Neuronal stem cell (in vitro differentiated cells): ENCODE results near the gene STARD5.

Experiments used
- DNase-seq: peaks from one replicate; pipeline ENCODE4 v3.0.0-alpha.2; 2013; ENCODE audit warnings: low spot score
- H2AFZ ChIP-seq: one replicate; pipeline ENCODE4 v1.6.1; 2013; ENCODE audit warnings: mild to moderate bottlenecking, low read length, inconsistent platforms
- H2AK5ac ChIP-seq: 2 replicates; pipeline ENCODE4 v1.6.1; 2013; ENCODE audit warnings: low read depth, mild to moderate bottlenecking, inconsistent platforms, low read length, moderate library complexity, mixed read lengths
- H2BK120ac ChIP-seq: 2 replicates; pipeline ENCODE4 v1.6.1; 2013; ENCODE audit warnings: low read depth, mild to moderate bottlenecking, inconsistent platforms, low read length, moderate library complexity, mixed read lengths
- H2BK12ac ChIP-seq: one replicate; pipeline ENCODE4 v1.6.1; 2013; ENCODE audit warnings: low read length, inconsistent platforms
- H2BK15ac ChIP-seq: 2 replicates; pipeline ENCODE4 v1.6.1; 2013; ENCODE audit warnings: mild to moderate bottlenecking, low read length, inconsistent platforms, mixed read lengths
- H2BK5ac ChIP-seq: one replicate; pipeline ENCODE4 v1.6.1; 2013; ENCODE audit warnings: inconsistent platforms, mild to moderate bottlenecking, low read length, moderate library complexity
- H3K14ac ChIP-seq: one replicate; pipeline ENCODE4 v1.6.1; 2013; ENCODE audit warnings: low read length, inconsistent platforms
- H3K18ac ChIP-seq: 2 replicates; pipeline ENCODE4 v1.6.1; 2013; ENCODE audit warnings: low read length, inconsistent platforms
- H3K23ac ChIP-seq: 2 replicates; pipeline ENCODE4 v1.6.1; 2013; ENCODE audit warnings: low read depth, mild to moderate bottlenecking, mixed read lengths, low read length, inconsistent platforms; ENCODE audit not compliant: poor library complexity
- H3K27ac ChIP-seq: replicated peaks from 3 replicates; pipeline ENCODE4 v1.5.1; 2013; ENCODE audit warnings: low read length, inconsistent platforms
- H3K27me3 ChIP-seq, 3 experiments: 2 replicates each; pipeline ENCODE4 v1.6.1; 2013; ENCODE audit warnings: low read length in 3 of 3, mild to moderate bottlenecking in 2 of 3, inconsistent platforms in 1 of 3, low read depth in 1 of 3, mixed read lengths in 1 of 3, moderate library complexity in 1 of 3; ENCODE audit not compliant: control insufficient read depth in 3 of 3, insufficient read depth in 3 of 3
- H3K36me3 ChIP-seq, 2 donors: replicated peaks in 1 of 2; 2 replicates each; pipeline ENCODE4 v1.6.1; 2013; ENCODE audit warnings: low read length in 2 of 2; ENCODE audit not compliant: control insufficient read depth in 2 of 2, insufficient read depth in 2 of 2
- H3K4ac ChIP-seq: 2 replicates; pipeline ENCODE4 v1.6.1; 2013; ENCODE audit warnings: inconsistent platforms, mild to moderate bottlenecking, low read length, moderate library complexity
- H3K4me1 ChIP-seq, 2 donors: 1 replicate in 1 of 2; 2 replicates in 1 of 2; pipeline ENCODE4 v1.6.1; 2013; ENCODE audit warnings: low read length in 2 of 2, low read depth in 1 of 2; ENCODE audit not compliant: control insufficient read depth in 2 of 2, insufficient read depth in 1 of 2
- H3K4me2 ChIP-seq: one replicate; pipeline ENCODE4 v1.6.1; 2013; ENCODE audit warnings: mild to moderate bottlenecking, low read length, inconsistent platforms; ENCODE audit not compliant: insufficient read depth, poor library complexity, severe bottlenecking
- H3K4me3 ChIP-seq, 2 donors: 2 replicates each; pipeline ENCODE4 v1.5.1; 2013; ENCODE audit warnings: low read length in 2 of 2, mild to moderate bottlenecking in 2 of 2, inconsistent platforms in 1 of 2, moderate library complexity in 1 of 2
- H3K79me1 ChIP-seq: one replicate; pipeline ENCODE4 v1.6.1; 2013; ENCODE audit warnings: low read depth, mild to moderate bottlenecking, inconsistent platforms, low read length, moderate library complexity
- H3K9ac ChIP-seq: one replicate; pipeline ENCODE4 v1.6.1; 2013; ENCODE audit warnings: mild to moderate bottlenecking, low read depth, low read length, inconsistent platforms; ENCODE audit not compliant: poor library complexity
- H3K9me3 ChIP-seq, 2 donors: replicated peaks in 1 of 2; 2 replicates each; pipeline versions ENCODE3 to v1.6.1; 2013; ENCODE audit warnings: low read length in 2 of 2, mild to moderate bottlenecking in 2 of 2, inconsistent platforms in 1 of 2, low read depth in 1 of 2, mixed read lengths in 1 of 2, moderate library complexity in 1 of 2; ENCODE audit not compliant: control insufficient read depth in 2 of 2, insufficient read depth in 1 of 2
- H4K8ac ChIP-seq: one replicate; pipeline ENCODE4 v1.6.1; 2013; ENCODE audit warnings: low read depth, mild to moderate bottlenecking, inconsistent platforms, low read length, moderate library complexity
- H4K91ac ChIP-seq: one replicate; pipeline ENCODE4 v1.6.1; 2013; ENCODE audit warnings: low read length, low read depth, mild to moderate bottlenecking, inconsistent platforms; ENCODE audit not compliant: poor library complexity
- WGBS, 2 donors: extraction: QIAGEN DNeasy Blood & Tissue Kit; methylation state at CpG; one replicate each; pipeline ENCODE4 v1.1.7; 2013; ENCODE audit warnings: missing lambda C conversion rate in 2 of 2, mixed read lengths in 1 of 2; ENCODE audit not compliant: insufficient read length in 2 of 2, insufficient replicate concordance in 1 of 2; ENCODE audit errors: extremely low coverage in 2 of 2; 5-methylcytosine and 5-hydroxymethylcytosine counted together

The STARD5 gene

GRCh38 chr15:81304226-81304625, 19.7 kb downstream of the STARD5 start:
- no CpG with 5 or more reads among the region's 5 CpGs for WGBS, 2 donors
- H2AK5ac ChIP-seq, result no peak overlapping the region
- H3K4ac ChIP-seq, result no peak overlapping the region
- H3K9ac ChIP-seq, result no peak overlapping the region
- no peak overlapping the region for H3K27ac ChIP-seq
- H2BK15ac ChIP-seq, result no peak overlapping the region
- H3K23ac ChIP-seq, result no peak overlapping the region
- no peak overlapping the region for H2BK5ac ChIP-seq
- peaks cover 0 to 10% (median 0%) of the 10 kb centered on the region in 3 experiments for H3K27me3 ChIP-seq
- H2BK120ac ChIP-seq, result no peak overlapping the region
- no peak for DNase-seq
- H2BK12ac ChIP-seq, result no peak overlapping the region
- H3K4me2 ChIP-seq, result no peak overlapping the region
- H3K4me3 ChIP-seq, result no peak overlapping the region
- H2AFZ ChIP-seq, result peak overlapping the region; percentile 60
- H3K36me3 ChIP-seq, result no peaks in the 10 kb centered on the region
- H3K18ac ChIP-seq, result no peak overlapping the region
- no peak overlapping the region for H4K8ac ChIP-seq
- H3K9me3 ChIP-seq, result no peaks in the 10 kb centered on the region
- no peak overlapping the region for H4K91ac ChIP-seq
- peaks cover 4 to 22% of the 10 kb centered on the region in 2 donors for H3K4me1 ChIP-seq
- H3K14ac ChIP-seq, result no peak overlapping the region
- H3K79me1 ChIP-seq, result no peaks in the 10 kb centered on the region

- no peak overlapping the region for H4K8ac ChIP-seq
- no peak overlapping the region for H3K4ac ChIP-seq
- H3K4me1 ChIP-seq, result peaks cover 4 to 22% of the 10 kb centered on the region in 2 donors
- no peak overlapping the region for H3K4me3 ChIP-seq
- no peak overlapping the region for H2BK5ac ChIP-seq
- no peak overlapping the region for H3K9ac ChIP-seq
- H3K23ac ChIP-seq, result peak overlapping the region; percentile 46
- no peak overlapping the region for H3K27ac ChIP-seq
- no CpG with 5 or more reads among the region's 9 CpGs for whole genome bisulfite sequencing, 2 donors
- peak overlapping the region; percentile 19 for H2BK15ac ChIP-seq
- H2BK12ac ChIP-seq, result no peak overlapping the region
- H3K27me3 ChIP-seq, result peaks cover 0 to 16% (median 0%) of the 10 kb centered on the region in 3 experiments
- peak overlapping the region; percentile 61 for H3K18ac ChIP-seq
- H2AFZ ChIP-seq, result peak overlapping the region; percentile 60
- peak overlapping the region; percentile 68 for H2AK5ac ChIP-seq
- H3K9me3 ChIP-seq, result no peaks in the 10 kb centered on the region
- H3K79me1 ChIP-seq, result no peaks in the 10 kb centered on the region
- no peaks in the 10 kb centered on the region for H3K36me3 ChIP-seq
- no peak overlapping the region for H3K4me2 ChIP-seq
- H3K14ac ChIP-seq, result no peak overlapping the region
- no peak for DNase-seq
- H4K91ac ChIP-seq, result peak overlapping the region; percentile 5
- H2BK120ac ChIP-seq, result no peak overlapping the region
Observed at GRCh38 chr15:81303244-81304225, 20.4 kb downstream of the STARD5 start.

- H3K9me3 ChIP-seq, result no peaks in the 10 kb centered on the region
- H3K23ac ChIP-seq, result no peak overlapping the region
- peak overlapping the region; percentile 11 for H2BK15ac ChIP-seq
- H3K36me3 ChIP-seq, result no peaks in the 10 kb centered on the region
- H4K8ac ChIP-seq, result no peak overlapping the region
- WGBS, 2 donors, result no CpG with 5 or more reads among the region's 6 CpGs
- no peak overlapping the region for H3K4me3 ChIP-seq
- H3K4ac ChIP-seq, result no peak overlapping the region
- DNase-seq, result no peak
- H3K9ac ChIP-seq, result no peak overlapping the region
- no peaks in the 10 kb centered on the region for H3K79me1 ChIP-seq
- no peak overlapping the region for H4K91ac ChIP-seq
- no peak overlapping the region for H3K18ac ChIP-seq
- no peak overlapping the region for H2AFZ ChIP-seq
- H3K4me2 ChIP-seq, result no peak overlapping the region
- no peak overlapping the region for H3K27ac ChIP-seq
- peaks cover 4 to 22% of the 10 kb centered on the region in 2 donors for H3K4me1 ChIP-seq
- H2BK5ac ChIP-seq, result no peak overlapping the region
- no peak overlapping the region for H2BK12ac ChIP-seq
- H2BK120ac ChIP-seq, result no peak overlapping the region
- H3K14ac ChIP-seq, result no peak overlapping the region
- no peak overlapping the region for H2AK5ac ChIP-seq
- peaks cover 0 to 20% (median 0%) of the 10 kb centered on the region in 3 experiments for H3K27me3 ChIP-seq
Observed at GRCh38 chr15:81302701-81303109, 21.2 kb downstream of the STARD5 start.

GRCh38 chr15:81301815-81302399, 22.0 kb downstream of the STARD5 start:
- H2AK5ac ChIP-seq, result no peak overlapping the region
- H2BK15ac ChIP-seq, result no peak overlapping the region
- H2BK12ac ChIP-seq, result no peak overlapping the region
- H3K23ac ChIP-seq, result no peak overlapping the region
- H3K27me3 ChIP-seq, result peaks cover 0 to 20% (median 0%) of the 10 kb centered on the region in 3 experiments
- H4K91ac ChIP-seq, result no peak overlapping the region
- WGBS, 2 donors, result no CpG with 5 or more reads among the region's 5 CpGs
- H3K18ac ChIP-seq, result peak overlapping the region; percentile 23
- H3K27ac ChIP-seq, result no peak overlapping the region
- no peak overlapping the region for H3K4ac ChIP-seq
- H4K8ac ChIP-seq, result no peak overlapping the region
- no peak overlapping the region for H2BK120ac ChIP-seq
- H3K4me1 ChIP-seq, result peaks cover 4 to 22% of the 10 kb centered on the region in 2 donors
- H2BK5ac ChIP-seq, result no peak overlapping the region
- no peak overlapping the region for H3K4me2 ChIP-seq
- H3K9me3 ChIP-seq, result no peaks in the 10 kb centered on the region
- no peak overlapping the region for H2AFZ ChIP-seq
- H3K14ac ChIP-seq, result no peak overlapping the region
- no peak overlapping the region for H3K9ac ChIP-seq
- no peak overlapping the region for H3K4me3 ChIP-seq
- H3K79me1 ChIP-seq, result no peaks in the 10 kb centered on the region
- DNase-seq, result no peak
- H3K36me3 ChIP-seq, result no peaks in the 10 kb centered on the region
